ENCODE measurements around the gene CLIC5.

Gene CLIC5

DNA sequence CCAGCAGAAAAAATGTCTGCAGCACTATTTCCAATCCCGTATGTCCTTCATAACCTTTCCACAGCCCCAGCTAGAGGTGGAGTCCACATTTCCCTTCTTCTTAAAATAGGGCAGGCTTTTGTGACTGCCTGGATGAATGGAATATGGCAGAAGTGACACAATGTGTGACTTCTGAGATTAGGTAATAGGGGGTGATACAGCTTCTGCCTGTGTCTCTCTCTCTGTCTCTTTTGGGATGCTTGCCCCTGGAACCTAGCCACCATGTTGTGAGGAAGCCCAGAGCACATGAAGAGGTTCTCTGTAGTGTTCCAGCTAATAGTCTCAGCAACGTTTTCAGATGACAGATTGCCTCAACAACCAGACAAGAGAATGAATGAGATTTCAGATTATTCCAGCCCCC is 51.4 kb downstream of the CLIC5 start:
- TF ChIP-seq YY1 (IDR thresholded peaks at IDR 0.05; ENCODE audit: low read depth) = no peak
- TF ChIP-seq TAF1 (IDR thresholded peaks at IDR 0.05; ENCODE audit: low read depth) = no peak
- TF ChIP-seq EP300 (IDR thresholded peaks at IDR 0.05; ENCODE audit: borderline replicate concordance) = no peak
- TF ChIP-seq, protein P1, sequence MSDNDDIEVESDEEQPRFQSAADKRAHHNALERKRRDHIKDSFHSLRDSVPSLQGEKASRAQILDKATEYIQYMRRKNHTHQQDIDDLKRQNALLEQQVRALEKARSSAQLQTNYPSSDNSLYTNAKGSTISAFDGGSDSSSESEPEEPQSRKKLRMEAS (IDR thresholded peaks at IDR 0.05) = no peak
- no peak for TF ChIP-seq CEBPB (IDR thresholded peaks at IDR 0.05)
- no peak for TF ChIP-seq EGR1 (IDR thresholded peaks at IDR 0.05)
- TF ChIP-seq, protein P2, sequence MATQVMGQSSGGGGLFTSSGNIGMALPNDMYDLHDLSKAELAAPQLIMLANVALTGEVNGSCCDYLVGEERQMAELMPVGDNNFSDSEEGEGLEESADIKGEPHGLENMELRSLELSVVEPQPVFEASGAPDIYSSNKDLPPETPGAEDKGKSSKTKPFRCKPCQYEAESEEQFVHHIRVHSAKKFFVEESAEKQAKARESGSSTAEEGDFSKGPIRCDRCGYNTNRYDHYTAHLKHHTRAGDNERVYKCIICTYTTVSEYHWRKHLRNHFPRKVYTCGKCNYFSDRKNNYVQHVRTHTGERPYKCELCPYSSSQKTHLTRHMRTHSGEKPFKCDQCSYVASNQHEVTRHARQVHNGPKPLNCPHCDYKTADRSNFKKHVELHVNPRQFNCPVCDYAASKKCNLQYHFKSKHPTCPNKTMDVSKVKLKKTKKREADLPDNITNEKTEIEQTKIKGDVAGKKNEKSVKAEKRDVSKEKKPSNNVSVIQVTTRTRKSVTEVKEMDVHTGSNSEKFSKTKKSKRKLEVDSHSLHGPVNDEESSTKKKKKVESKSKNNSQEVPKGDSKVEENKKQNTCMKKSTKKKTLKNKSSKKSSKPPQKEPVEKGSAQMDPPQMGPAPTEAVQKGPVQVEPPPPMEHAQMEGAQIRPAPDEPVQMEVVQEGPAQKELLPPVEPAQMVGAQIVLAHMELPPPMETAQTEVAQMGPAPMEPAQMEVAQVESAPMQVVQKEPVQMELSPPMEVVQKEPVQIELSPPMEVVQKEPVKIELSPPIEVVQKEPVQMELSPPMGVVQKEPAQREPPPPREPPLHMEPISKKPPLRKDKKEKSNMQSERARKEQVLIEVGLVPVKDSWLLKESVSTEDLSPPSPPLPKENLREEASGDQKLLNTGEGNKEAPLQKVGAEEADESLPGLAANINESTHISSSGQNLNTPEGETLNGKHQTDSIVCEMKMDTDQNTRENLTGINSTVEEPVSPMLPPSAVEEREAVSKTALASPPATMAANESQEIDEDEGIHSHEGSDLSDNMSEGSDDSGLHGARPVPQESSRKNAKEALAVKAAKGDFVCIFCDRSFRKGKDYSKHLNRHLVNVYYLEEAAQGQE (IDR thresholded peaks at IDR 0.05; ENCODE audit: low read depth) = no peak
- no peak for TF ChIP-seq ZBTB7A (IDR thresholded peaks at IDR 0.05; ENCODE audit: low read depth)

DNA sequence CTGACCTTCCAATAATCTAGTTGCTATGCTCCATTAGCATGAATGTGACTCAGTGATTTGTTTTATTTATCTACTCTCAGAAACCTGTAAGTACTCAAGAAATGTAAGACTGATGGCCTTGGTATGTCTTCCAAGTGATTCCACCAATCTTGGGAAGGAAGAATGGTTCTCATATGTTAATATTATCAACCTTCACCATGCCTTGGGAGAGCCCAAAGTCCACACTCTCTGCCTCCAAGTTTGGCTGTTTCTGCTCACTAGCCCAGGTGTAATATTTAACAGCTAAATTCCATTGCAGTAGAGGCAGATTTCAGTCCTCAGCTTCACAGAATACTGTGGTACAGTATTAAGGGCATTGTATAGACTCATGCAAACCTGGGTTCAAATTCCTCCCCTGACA is 51.8 kb downstream of the CLIC5 start:
- TF ChIP-seq, protein P3, sequence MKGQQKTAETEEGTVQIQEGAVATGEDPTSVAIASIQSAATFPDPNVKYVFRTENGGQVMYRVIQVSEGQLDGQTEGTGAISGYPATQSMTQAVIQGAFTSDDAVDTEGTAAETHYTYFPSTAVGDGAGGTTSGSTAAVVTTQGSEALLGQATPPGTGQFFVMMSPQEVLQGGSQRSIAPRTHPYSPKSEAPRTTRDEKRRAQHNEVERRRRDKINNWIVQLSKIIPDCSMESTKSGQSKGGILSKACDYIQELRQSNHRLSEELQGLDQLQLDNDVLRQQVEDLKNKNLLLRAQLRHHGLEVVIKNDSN (IDR thresholded peaks at IDR 0.05) = no peak
- TF ChIP-seq YY1 (IDR thresholded peaks at IDR 0.05; ENCODE audit: low read depth) (no peak), EP300 (IDR thresholded peaks at IDR 0.05; ENCODE audit: borderline replicate concordance) (no peak), TAF1 (IDR thresholded peaks at IDR 0.05; ENCODE audit: low read depth) (no peak), FOXM1 (IDR thresholded peaks at IDR 0.05; ENCODE audit: borderline replicate concordance, low read depth) (no peak), CEBPB (IDR thresholded peaks at IDR 0.05) (no peak), TEAD4 (IDR thresholded peaks at IDR 0.05) (no peak), EGR1 (IDR thresholded peaks at IDR 0.05) (no peak), NFIC (IDR thresholded peaks at IDR 0.05) (no peak), RAD21 (IDR thresholded peaks at IDR 0.05; ENCODE audit: low read depth) (no peak), ZBTB7A (IDR thresholded peaks at IDR 0.05; ENCODE audit: low read depth) (no peak), TCF12 (IDR thresholded peaks at IDR 0.05; ENCODE audit: low read depth) (no peak), CREB1 (IDR thresholded peaks at IDR 0.05; ENCODE audit: low read depth) (no peak)
- TF ChIP-seq, protein P2 (IDR thresholded peaks at IDR 0.05; ENCODE audit: low read depth) = no peak
- TF ChIP-seq, protein P1 (IDR thresholded peaks at IDR 0.05) = no peak

DNA sequence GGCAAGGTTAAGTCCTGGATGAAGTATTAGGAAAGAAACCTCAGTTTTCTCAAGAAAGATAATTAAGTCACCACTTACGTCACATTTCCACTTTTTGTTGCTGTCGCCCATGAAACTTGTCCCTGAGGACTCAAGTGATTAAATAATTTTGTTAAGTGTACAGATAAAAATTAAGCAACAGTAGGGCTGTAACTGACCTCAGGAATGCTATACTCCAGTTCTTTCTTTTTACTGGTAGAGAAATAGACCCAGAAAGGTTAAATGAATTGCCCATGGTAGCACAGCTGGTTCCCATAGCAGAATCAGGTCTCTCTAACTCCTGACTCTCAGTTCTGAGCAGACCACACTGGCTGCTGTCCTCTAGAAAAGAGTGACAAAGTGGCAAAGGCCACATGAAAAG is 54.5 kb downstream of the CLIC5 start:
- TF ChIP-seq EP300 (IDR thresholded peaks at IDR 0.05; ENCODE audit: borderline replicate concordance) = no peak
- no peak for TF ChIP-seq ZBTB7A (IDR thresholded peaks at IDR 0.05; ENCODE audit: low read depth)
- no peak for TF ChIP-seq NFIC (IDR thresholded peaks at IDR 0.05)
- TF ChIP-seq, protein P3 (IDR thresholded peaks at IDR 0.05) = no peak
- no peak for TF ChIP-seq RAD21 (IDR thresholded peaks at IDR 0.05; ENCODE audit: low read depth)
- no peak for TF ChIP-seq YY1 (IDR thresholded peaks at IDR 0.05; ENCODE audit: low read depth)
- TF ChIP-seq, protein P1 (IDR thresholded peaks at IDR 0.05) = no peak

DNA sequence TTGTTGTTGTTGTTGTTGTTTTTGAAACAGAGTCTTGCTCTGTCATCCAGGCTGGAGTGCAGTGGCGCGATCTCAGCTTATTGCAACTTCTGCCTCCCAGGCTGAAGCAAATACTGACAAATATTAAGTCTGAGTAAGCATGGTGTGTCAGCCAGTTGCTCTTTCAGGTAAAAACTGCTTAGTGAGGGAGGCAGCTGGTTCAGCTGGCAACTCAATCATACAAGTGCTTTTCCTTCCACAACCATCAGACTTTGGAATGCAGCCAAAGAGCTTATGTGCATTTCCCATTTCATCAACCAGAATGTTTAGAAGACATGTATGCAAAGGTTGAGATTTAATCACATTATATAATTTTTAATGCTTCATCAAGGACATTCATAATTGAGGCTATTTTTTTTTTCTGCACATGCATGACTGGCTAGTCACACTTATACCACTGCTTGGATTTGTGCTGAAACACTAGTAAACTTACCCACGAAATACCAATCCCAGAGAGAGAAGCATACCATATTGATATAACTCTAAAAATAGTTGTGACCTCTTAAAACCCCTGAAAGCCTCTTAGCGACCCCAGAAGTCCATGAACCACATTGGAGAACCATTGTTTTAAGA is 56.0 kb downstream of the CLIC5 start:
- no peak for TF ChIP-seq CREB1 (IDR thresholded peaks at IDR 0.05; ENCODE audit: low read depth)
- TF ChIP-seq TAF1 (IDR thresholded peaks at IDR 0.05; ENCODE audit: low read depth) = peak; percentile 26; the same call in 1 of the 2 replicates
- TF ChIP-seq RAD21 (IDR thresholded peaks at IDR 0.05; ENCODE audit: low read depth) = 0 out of 2 replicates have a peak, but pooled peaks have one; percentile 2
- TF ChIP-seq NFIC (IDR thresholded peaks at IDR 0.05) = peak; percentile 65

DNA sequence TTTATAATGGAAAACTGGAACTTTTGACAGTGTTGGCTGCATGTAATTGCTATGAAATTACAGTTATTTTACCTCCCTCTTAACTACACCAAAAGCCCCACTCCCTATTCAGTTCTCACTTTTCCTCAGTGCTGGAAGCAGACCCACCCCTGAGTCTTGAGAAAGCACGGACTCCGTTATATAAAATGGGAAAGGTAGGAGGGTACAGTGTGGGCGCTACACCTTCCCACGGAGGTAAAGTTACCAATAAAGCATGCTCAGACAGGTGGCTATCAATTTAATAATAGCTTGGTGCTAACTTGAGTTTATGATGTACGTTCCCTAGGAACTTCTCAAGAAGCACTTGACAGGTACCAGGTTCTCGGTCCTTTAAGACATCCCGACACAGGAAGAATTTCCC is 59.0 kb downstream of the CLIC5 start:
- TF ChIP-seq FOXM1 (IDR thresholded peaks at IDR 0.05; ENCODE audit: borderline replicate concordance, low read depth) (peak; percentile 59; the same call in 1 of the 2 replicates), ZBTB7A (IDR thresholded peaks at IDR 0.05; ENCODE audit: low read depth) (no peak), NFIC (IDR thresholded peaks at IDR 0.05) (0 out of 2 replicates have a peak, but pooled peaks have one; percentile 14), TAF1 (IDR thresholded peaks at IDR 0.05; ENCODE audit: low read depth) (no peak), YY1 (IDR thresholded peaks at IDR 0.05; ENCODE audit: low read depth) (no peak), TCF12 (IDR thresholded peaks at IDR 0.05; ENCODE audit: low read depth) (peak; percentile 66), EP300 (IDR thresholded peaks at IDR 0.05; ENCODE audit: borderline replicate concordance) (peak; percentile 60; the same call in 1 of the 2 replicates), CEBPB (IDR thresholded peaks at IDR 0.05) (no peak), TEAD4 (IDR thresholded peaks at IDR 0.05) (no peak), CREB1 (IDR thresholded peaks at IDR 0.05; ENCODE audit: low read depth) (no peak), EGR1 (IDR thresholded peaks at IDR 0.05) (no peak), RAD21 (IDR thresholded peaks at IDR 0.05; ENCODE audit: low read depth) (no peak)
- TF ChIP-seq, protein P1 (IDR thresholded peaks at IDR 0.05) = no peak
- TF ChIP-seq, protein P2 (IDR thresholded peaks at IDR 0.05; ENCODE audit: low read depth) = no peak
- TF ChIP-seq, protein P3 (IDR thresholded peaks at IDR 0.05) = no peak
